Measurements from ENCODE around the gene GRIK3.

DNA sequence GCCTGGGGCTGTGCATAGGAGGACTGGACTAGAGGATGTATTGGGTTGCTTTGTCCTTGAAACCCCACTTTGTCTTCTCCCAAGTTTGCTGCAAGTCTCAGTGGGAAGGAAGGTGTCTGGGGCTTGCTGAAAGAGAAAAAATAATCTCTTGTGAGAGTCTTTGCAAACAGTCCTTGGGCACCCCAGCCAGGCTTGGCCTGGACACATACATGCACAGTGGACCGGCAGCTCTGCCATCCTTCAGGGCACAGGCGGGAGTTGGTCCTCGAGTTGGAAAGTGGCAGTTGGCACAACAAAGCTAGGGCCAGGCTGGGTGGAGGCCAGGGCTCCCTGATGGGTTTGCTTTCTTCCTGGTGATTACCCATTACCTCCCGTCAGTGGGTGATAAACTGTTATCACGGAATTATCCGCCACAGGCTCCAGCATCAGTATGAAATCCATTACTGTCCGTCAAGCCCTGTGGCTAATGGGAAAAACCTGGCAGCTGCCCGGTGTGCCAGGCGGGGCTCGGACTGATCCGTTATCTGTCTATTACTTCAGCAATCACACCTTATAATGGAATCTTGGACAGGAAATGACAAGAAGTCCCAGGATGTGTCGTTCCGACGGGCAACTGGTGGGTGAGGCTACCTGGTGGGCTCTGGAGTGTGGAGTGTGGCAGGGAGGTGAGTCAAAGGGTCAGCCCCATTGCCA is 265.7 kb downstream of the GRIK3 start:
- TF ChIP-seq, protein P1, sequence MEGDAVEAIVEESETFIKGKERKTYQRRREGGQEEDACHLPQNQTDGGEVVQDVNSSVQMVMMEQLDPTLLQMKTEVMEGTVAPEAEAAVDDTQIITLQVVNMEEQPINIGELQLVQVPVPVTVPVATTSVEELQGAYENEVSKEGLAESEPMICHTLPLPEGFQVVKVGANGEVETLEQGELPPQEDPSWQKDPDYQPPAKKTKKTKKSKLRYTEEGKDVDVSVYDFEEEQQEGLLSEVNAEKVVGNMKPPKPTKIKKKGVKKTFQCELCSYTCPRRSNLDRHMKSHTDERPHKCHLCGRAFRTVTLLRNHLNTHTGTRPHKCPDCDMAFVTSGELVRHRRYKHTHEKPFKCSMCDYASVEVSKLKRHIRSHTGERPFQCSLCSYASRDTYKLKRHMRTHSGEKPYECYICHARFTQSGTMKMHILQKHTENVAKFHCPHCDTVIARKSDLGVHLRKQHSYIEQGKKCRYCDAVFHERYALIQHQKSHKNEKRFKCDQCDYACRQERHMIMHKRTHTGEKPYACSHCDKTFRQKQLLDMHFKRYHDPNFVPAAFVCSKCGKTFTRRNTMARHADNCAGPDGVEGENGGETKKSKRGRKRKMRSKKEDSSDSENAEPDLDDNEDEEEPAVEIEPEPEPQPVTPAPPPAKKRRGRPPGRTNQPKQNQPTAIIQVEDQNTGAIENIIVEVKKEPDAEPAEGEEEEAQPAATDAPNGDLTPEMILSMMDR (IDR thresholded peaks at IDR 0.05; ENCODE audit: control extremely low read depth in 1 of 3, insufficient read depth in 1 of 3, low read depth in 1 of 3, low read length in 3 of 3), result no peak
- TF ChIP-seq, protein P2, sequence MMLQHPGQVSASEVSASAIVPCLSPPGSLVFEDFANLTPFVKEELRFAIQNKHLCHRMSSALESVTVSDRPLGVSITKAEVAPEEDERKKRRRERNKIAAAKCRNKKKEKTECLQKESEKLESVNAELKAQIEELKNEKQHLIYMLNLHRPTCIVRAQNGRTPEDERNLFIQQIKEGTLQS (IDR thresholded peaks at IDR 0.05; ENCODE audit: insufficient read depth, low read depth, low read length), result no peak
- TF ChIP-seq RFX5 (IDR thresholded peaks at IDR 0.05; ENCODE audit: borderline replicate concordance, low read depth, low read length) (no peak), SUZ12 (IDR thresholded peaks at IDR 0.05; ENCODE audit: low read length) (no peak), SIN3A (conservative IDR thresholded peaks at IDR 0.05 in 1 of 2, IDR thresholded peaks at IDR 0.05 in 1 of 2; ENCODE audit: low read depth in 1 of 2, low read length in 2 of 2) (no peak), SRF (IDR thresholded peaks at IDR 0.05; ENCODE audit: low read depth, low read length) (no peak), POLR2AphosphoS5 (IDR thresholded peaks at IDR 0.05; ENCODE audit: low read depth, low read length) (no peak), ASH2L (IDR thresholded peaks at IDR 0.05; ENCODE audit: low read length) (no peak), GTF2F1 (IDR thresholded peaks at IDR 0.05; ENCODE audit: borderline replicate concordance, low read depth, low read length) (no peak), SP2 (IDR thresholded peaks at IDR 0.05; ENCODE audit: low read length) (no peak), NANOG (IDR thresholded peaks at IDR 0.05; ENCODE audit: insufficient read depth, low read depth, low read length, poor library complexity, severe bottlenecking) (no peak), HDAC6 (IDR thresholded peaks at IDR 0.05; ENCODE audit: low read depth, low read length) (no peak), POLR2A (IDR thresholded peaks at IDR 0.05; ENCODE audit: control extremely low read depth in 1 of 2, low read depth in 2 of 2, low read length in 2 of 2) (no peak)
